IMR-90 (cell line): ENCODE data around the gene IGIP. TPM values are rescaled to one million over a fixed set of nuclear protein-coding genes. Genes with fewer than 3 reads are reported as not detected.

ENCODE experiments used
- ATAC-seq: fragments of 200-7000 bp; cut with Tn5 transposase; 2 replicates; pipeline ENCODE4 v1.9.1; 2020; ENCODE audit warnings: low read depth, mild to moderate bottlenecking, moderate library complexity
- BruUV-seq: library from RNA; stranded (reverse); fragments of 400-500 nt; replicated peaks from 2 replicates; lab custom pipeline; 2021; lab: Mats Ljungman, UMichigan
- CTCF ChIA-PET: fragments of 300-600 bp; formaldehyde crosslinking; extraction: SDS; loops from one replicate; lab custom pipeline; 2021; ENCODE audit warnings: antibody characterized with exemption; lab: Yijun Ruan, JAX
- POLR2A ChIA-PET: fragments of 300-600 bp; sonication (Branson Sonifier 250); formaldehyde crosslinking; loops from one replicate; lab custom pipeline; 2022; ENCODE audit warnings: antibody characterized with exemption; ENCODE audit not compliant: unreplicated experiment; lab: Charles Lee
- DNase-seq: peaks from one replicate; pipeline ENCODE4 v3.0.0; 2013
- H2AFZ ChIP-seq: replicated peaks from 2 replicates; pipeline ENCODE3; 2013; ENCODE audit warnings: low read length, mild to moderate bottlenecking; ENCODE audit not compliant: poor library complexity
- H2AK5ac ChIP-seq: 2 replicates; pipeline ENCODE4 v1.6.1; 2013; ENCODE audit warnings: low read depth, low read length, inconsistent platforms
- H2AK9ac ChIP-seq: replicated peaks from 2 replicates; pipeline ENCODE3; 2013; ENCODE audit warnings: mild to moderate bottlenecking, low read depth, low read length, moderate library complexity; ENCODE audit not compliant: poor library complexity
- H2BK120ac ChIP-seq: 2 replicates; pipeline ENCODE4 v1.6.1; 2013; ENCODE audit warnings: low read depth, low read length, inconsistent platforms
- H2BK15ac ChIP-seq: 3 replicates; pipeline ENCODE4 v1.6.1; 2013; ENCODE audit warnings: low read depth, low read length, inconsistent platforms
- H2BK20ac ChIP-seq: 2 replicates; pipeline ENCODE4 v1.6.1; 2013; ENCODE audit warnings: low read depth, mild to moderate bottlenecking, inconsistent platforms, low read length, moderate library complexity
- H2BK5ac ChIP-seq: 2 replicates; pipeline ENCODE4 v1.6.1; 2013; ENCODE audit warnings: mild to moderate bottlenecking, low read depth, low read length, inconsistent platforms; ENCODE audit not compliant: poor library complexity, severe bottlenecking
- H3K14ac ChIP-seq: replicated peaks from 2 replicates; pipeline ENCODE4 v1.6.1; 2013; ENCODE audit warnings: low read depth, low read length, inconsistent platforms
- H3K18ac ChIP-seq: 2 replicates; pipeline ENCODE4 v1.6.1; 2013; ENCODE audit warnings: low read depth, low read length, control low read depth
- H3K23ac ChIP-seq: 2 replicates; pipeline ENCODE4 v1.6.1; 2013; ENCODE audit warnings: low read depth, low read length, inconsistent platforms
- H3K27ac ChIP-seq: 2 replicates; pipeline ENCODE4 v1.5.1; 2013; ENCODE audit warnings: mild to moderate bottlenecking, control low read depth, low read length; ENCODE audit not compliant: insufficient read depth
- H3K27me3 ChIP-seq: 2 replicates; pipeline ENCODE4 v1.6.1; 2013; ENCODE audit warnings: low read length; ENCODE audit not compliant: control insufficient read depth, insufficient read depth
- H3K36me3 ChIP-seq: 2 replicates; pipeline ENCODE4 v1.6.1; 2013; ENCODE audit warnings: low read length, mixed read lengths; ENCODE audit not compliant: control insufficient read depth, insufficient read depth
- H3K4ac ChIP-seq: 2 replicates; pipeline ENCODE4 v1.6.1; 2013; ENCODE audit warnings: low read depth, low read length, inconsistent platforms
- H3K4me1 ChIP-seq: 2 replicates; pipeline ENCODE4 v1.6.1; 2013; ENCODE audit warnings: low read length, mixed read lengths; ENCODE audit not compliant: control insufficient read depth, insufficient read depth
- H3K4me2 ChIP-seq: 2 replicates; pipeline ENCODE4 v1.6.1; 2013; ENCODE audit warnings: low read depth, mild to moderate bottlenecking, control low read depth, low read length, moderate library complexity
- H3K4me3 ChIP-seq: 2 replicates; pipeline ENCODE4 v1.5.1; 2013; ENCODE audit warnings: low read depth, mild to moderate bottlenecking, control low read depth, low read length, moderate library complexity; ENCODE audit not compliant: insufficient read depth
- H3K56ac ChIP-seq: 2 replicates; pipeline ENCODE4 v1.6.1; 2013; ENCODE audit warnings: low read length, inconsistent platforms; ENCODE audit not compliant: insufficient read depth; ENCODE audit errors: extremely low read depth
- H3K79me1 ChIP-seq, 2 experiments: 2 replicates each; pipeline ENCODE4 v1.6.1; 2013; ENCODE audit warnings: low read length in 2 of 2, inconsistent platforms in 1 of 2, low read depth in 1 of 2
- H3K9ac ChIP-seq: 2 replicates; pipeline ENCODE4 v1.6.1; 2013; ENCODE audit warnings: low read depth, low read length, control low read depth
- H3K9me1 ChIP-seq: 2 replicates; pipeline ENCODE4 v1.6.1; 2013; ENCODE audit warnings: low read length, inconsistent platforms; ENCODE audit not compliant: insufficient read depth
- H3K9me3 ChIP-seq: 2 replicates; pipeline ENCODE4 v1.6.1; 2013; ENCODE audit warnings: low read length; ENCODE audit not compliant: control insufficient read depth, insufficient read depth
- H4K20me1 ChIP-seq: 2 replicates; pipeline ENCODE4 v1.6.1; 2013; ENCODE audit warnings: low read length, inconsistent platforms; ENCODE audit not compliant: insufficient read depth
- H4K5ac ChIP-seq: 2 replicates; pipeline ENCODE4 v1.6.1; 2013; ENCODE audit warnings: mild to moderate bottlenecking, low read depth, low read length, control low read depth
- H4K8ac ChIP-seq, 2 experiments: 2 replicates each; pipeline ENCODE4 v1.6.1; 2013; ENCODE audit warnings: low read depth in 2 of 2, low read length in 2 of 2, control low read depth in 1 of 2, inconsistent platforms in 1 of 2
- H4K91ac ChIP-seq: 2 replicates; pipeline ENCODE4 v1.6.1; 2013; ENCODE audit warnings: low read depth, low read length, inconsistent platforms; ENCODE audit not compliant: insufficient read depth
- MXI1 ChIP-seq: IDR thresholded peaks from 2 replicates; pipeline ENCODE4 v1.6.1; 2012; ENCODE audit warnings: low read depth, mild to moderate bottlenecking, low read length, moderate library complexity, borderline replicate concordance
- RFX5 ChIP-seq: IDR thresholded peaks from 2 replicates; pipeline ENCODE4 v1.8.0; 2012; ENCODE audit warnings: low read depth, mild to moderate bottlenecking, low read length, moderate library complexity
- WGBS, 2 experiments: methylation state at CpG; one replicate each; pipeline versions ENCODE4 v1.1.5 to v1.1.7; 2013; ENCODE audit warnings: missing lambda C conversion rate in 2 of 2; ENCODE audit not compliant: insufficient read length in 1 of 2; ENCODE audit errors: extremely low coverage in 2 of 2; 5-methylcytosine and 5-hydroxymethylcytosine counted together
- dilution Hi-C: fragments of 300-500 bp; cut with HindIII; formaldehyde crosslinking; loops from one replicate; pipeline ENCODE4 v1.14.3; 2018; ENCODE audit warnings: low sequenced_read_pairs; ENCODE audit not compliant: unreplicated experiment
- in situ Hi-C: fragments of 300-500 bp; cut with MboI; formaldehyde crosslinking; loops from 3 replicates; pipeline ENCODE4 v1.14.3; 2019; ENCODE audit warnings: low sequenced_read_pairs, inconsistent platforms, mixed read lengths
- intact Hi-C: fragments of 100-400 bp; cut with micrococcal nuclease; formaldehyde crosslinking; loops from 2 replicates; pipeline ENCODE4 v1.10.0; 2022
- polyA plus RNA-seq, 3 experiments: library from polyadenylated mRNA; depleted of rRNA; stranded (reverse); fragments of >200 nt; gene quantifications; 2 replicates each; pipeline ENCODE4 v1.2.3, GENCODE V29; 2012; ENCODE audit warnings: low replicate concordance in 1 of 3
- total RNA-seq: library from RNA; depleted of rRNA; stranded (reverse); fragments of >200 nt; gene quantifications from 2 replicates; pipeline ENCODE4 v1.2.3, GENCODE V29; 2012

IGIP gene
- total and polyA plus RNA-seq, 2 of the 4 experiments (the other 2 are of a cell fraction), result 1.2 to 5.0 TPM

DNA sequence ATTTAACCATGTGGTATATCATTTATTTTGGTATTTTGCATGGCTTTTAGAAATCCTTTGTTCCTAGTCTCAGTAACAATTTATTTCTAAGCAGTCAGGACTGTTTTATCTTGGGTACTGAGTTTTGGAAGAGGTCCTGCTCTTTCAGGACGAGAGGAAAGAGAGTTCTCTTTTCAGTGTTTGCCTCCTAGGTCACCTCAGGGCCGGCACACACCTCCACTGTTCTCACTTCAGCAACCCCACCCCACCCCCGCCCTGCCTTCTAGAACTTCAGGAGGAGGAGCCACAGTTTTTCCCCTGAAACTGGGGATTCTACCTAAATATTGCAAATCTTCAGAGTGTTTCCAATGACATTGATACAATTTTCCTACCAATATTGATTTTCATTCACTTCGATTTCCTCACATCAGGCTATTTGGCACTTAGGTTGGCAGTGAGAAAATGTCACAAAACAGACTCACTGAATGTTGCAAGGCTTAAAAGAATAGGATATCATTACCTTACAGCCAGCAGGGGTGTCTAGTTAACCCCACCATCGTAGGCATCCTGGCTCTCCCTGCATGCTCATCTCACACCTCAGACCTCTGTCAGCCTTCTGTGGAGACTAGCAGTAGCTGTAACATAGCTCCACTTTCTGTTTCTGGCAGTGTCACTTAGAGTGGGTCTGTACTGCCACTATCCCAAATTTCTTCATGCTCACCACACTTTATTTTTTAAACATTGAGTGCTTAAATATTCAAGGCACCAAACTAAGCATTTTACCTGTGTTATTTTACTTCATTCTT lies 5.4 kb downstream of the IGIP start:
- peak overlapping the region; percentile 12 to 86; a peak in 3 of 4 replicates for H4K8ac ChIP-seq
- no peak overlapping the region for H2AFZ ChIP-seq

More for the DNA sequence above, 5.4 kb downstream of the IGIP start:
- dilution Hi-C loops, result no loop called here
- no peaks in the 10 kb centered on the region for H3K9me3 ChIP-seq
- peaks cover 34 to 73% of the 10 kb centered on the region in 2 experiments for H3K79me1 ChIP-seq
- H3K9me1 ChIP-seq, result peaks cover 28% of the 10 kb centered on the region
- no TSS peak for BruUV-seq
- ATAC-seq (no peak), DNase-seq (no peak)
- in situ Hi-C loops, result no loop called here
- peak overlapping the region; percentile 83; the same call in 2 of the 3 replicates for H2BK15ac ChIP-seq
- H3K56ac ChIP-seq, result no peak overlapping the region
- ChIA-PET CTCF (interaction anchor here (0.6 to 1.5 kb wide), 4 partner anchors 13 to 18 kb away, joined by 3 to 9 read pairs (median 4); no protein-coding TSS in a partner anchor), POLR2A (interaction anchor here (1.1 kb wide), 1 partner anchor 24 kb away, joined by 5 read pairs; no protein-coding TSS in a partner anchor)
- H3K4me3 ChIP-seq, result no peak overlapping the region
- H4K5ac ChIP-seq, result no peak overlapping the region
- TF ChIP-seq RFX5, result no peak
- no peak for TF ChIP-seq MXI1
- no peaks in the 10 kb centered on the region for H3K36me3 ChIP-seq
- H2AK5ac ChIP-seq, result peak overlapping the region; percentile 87
- H3K27ac ChIP-seq, result peak overlapping the region; percentile 25; the same call in 1 of the 2 replicates
- no peak overlapping the region; the same call in 1 of the 2 replicates for H3K18ac ChIP-seq
- H3K4me2 ChIP-seq, result peak overlapping the region; percentile 16; the same call in 1 of the 2 replicates
- peaks cover 16% of the 10 kb centered on the region for H3K4me1 ChIP-seq
- peak overlapping the region; percentile 53; the same call in 1 of the 2 replicates for H3K14ac ChIP-seq
- H4K91ac ChIP-seq, result no peak overlapping the region
- peak overlapping the region; percentile 20 for H2AK9ac ChIP-seq
- H2BK20ac ChIP-seq, result peak overlapping the region; percentile 79; the same call in 1 of the 2 replicates
- peaks cover 27% of the 10 kb centered on the region for H4K20me1 ChIP-seq
- 60% methylated on average over 2 of the region's 5 CpGs; no CpG with 5 or more reads in 1 of the 2 experiments for WGBS, 2 experiments
- intact Hi-C loops, result no loop called here
- peak overlapping the region; percentile 72 for H3K4ac ChIP-seq
- H3K27me3 ChIP-seq, result no peaks in the 10 kb centered on the region
- H2BK5ac ChIP-seq, result peak overlapping the region; percentile 75
- peak overlapping the region; percentile 39; the same call in 1 of the 2 replicates for H3K23ac ChIP-seq
- peak overlapping the region; percentile 18; the same call in 1 of the 2 replicates for H3K9ac ChIP-seq
- peak overlapping the region; percentile 73 for H2BK120ac ChIP-seq
